GM23248 (cell line): Measurements from ENCODE around the gene IQSEC3.

ENCODE experiments used
- EZH2 ChIP-seq: fragments of 200-600 bp; sonication (generic); IDR thresholded peaks from 2 replicates; pipeline ENCODE4 v1.6.1; 2018; ENCODE audit warnings: antibody characterized with exemption, mild to moderate bottlenecking; ENCODE audit not compliant: insufficient read depth, poor library complexity, severe bottlenecking
- EZH2phosphoT487 ChIP-seq: fragments of 200-600 bp; sonication (generic); IDR thresholded peaks from 2 replicates; pipeline ENCODE4 v1.6.1; 2018; ENCODE audit warnings: antibody characterized with exemption, moderate library complexity, mild to moderate bottlenecking, low read depth; ENCODE audit not compliant: insufficient read depth

GRCh38 chr12:212415-212714 is 145.8 kb downstream of the IQSEC3 start:
- TF ChIP-seq EZH2 = no peak
- TF ChIP-seq EZH2phosphoT487 = no peak
